Measurements from ENCODE around the gene DOCK8. TPM values are rescaled to one million over a fixed set of nuclear protein-coding genes. Genes with fewer than 3 reads are reported as not detected.

The DOCK8 gene
- total and polyA plus RNA-seq, 2 experiments from 2014 or later: 0.94 to 1.2 TPM

- Histone ChIP-seq H3K4me2 (peak overlapping the region; percentile 86), H4K20me1 (replicated peaks; ENCODE audit: insufficient read depth) (no peaks in the 10 kb centered on the region), H3K9me2 (ENCODE audit: insufficient read depth) (no peaks in the 10 kb centered on the region), H3K36me3 (ENCODE audit: insufficient read depth) (no peaks in the 10 kb centered on the region), H3K79me2 (replicated peaks; ENCODE audit: insufficient read depth) (peaks cover 13% of the 10 kb centered on the region), H3K4me3 (peak overlapping the region; percentile 68), H3F3A (replicated peaks; ENCODE audit: low read depth) (0 out of 2 replicates have a peak, but pooled peaks cover 9% of the 10 kb centered on the region), H2AFZ (peak overlapping the region; percentile 100), H3K4me1 (ENCODE audit: insufficient read depth) (peaks cover 27% of the 10 kb centered on the region), H3K27ac (ENCODE audit: low read depth) (peak overlapping the region; percentile 94), H3K27me3 (ENCODE audit: insufficient read depth) (no peaks in the 10 kb centered on the region)
- Mint-ChIP-seq H3K36me3 (ENCODE audit: low read depth) (no peaks in the 10 kb centered on the region; the same call in 2 of the 3 replicates), H3K4me1 (peaks cover 24% of the 10 kb centered on the region), H3K9me3 (no peaks in the 10 kb centered on the region), H3K27ac (0 out of 2 replicates have a peak overlapping the region, but pooled peaks have one; percentile 40), H3K4me3 (peak overlapping the region; percentile 93), H3K27me3 (ENCODE audit: insufficient read depth, low read depth, poor library complexity) (peaks cover 16% of the 10 kb centered on the region)
- ATAC-seq: no peak
- TF ChIP-seq EZH2 (IDR thresholded peaks at IDR 0.05; ENCODE audit: low read depth, unreplicated experiment) (no peak), CTCF (conservative IDR thresholded peaks at IDR 0.05; ENCODE audit: low read depth in 2 of 2) (no peak), ZNF462 (CRISPR knock-in tag; IDR thresholded peaks at IDR 0.05) (no peak), CREB1 (CRISPR knock-in tag; IDR thresholded peaks at IDR 0.05; ENCODE audit: low read depth) (no peak), REST (IDR thresholded peaks at IDR 0.05; ENCODE audit: unreplicated experiment) (no peak), JUNB (IDR thresholded peaks at IDR 0.05; ENCODE audit: unreplicated experiment) (no peak)
- no peak for DNase-seq (ENCODE audit: low spot score)
Measured at GRCh38 chr9:468766-469426, 254.2 kb downstream of the DOCK8 start.

Measured in GM23338 (cell line).